GM21723 (cell line): ENCODE results near the gene SLC39A11.
"Not testable (repeated sequence)": the region's sequence is repeated elsewhere in the genome, so short reads cannot be mapped to it uniquely, and the experiment has no call there.

Source experiments
- ATAC-seq: cut with Tn5 transposase; IDR thresholded peaks from one replicate; pipeline ENCODE4 v1.9.1; 2021; ENCODE audit warnings: mild to moderate bottlenecking, moderate library complexity; ENCODE audit not compliant: unreplicated experiment

The SLC39A11 gene

GRCh38 chr17:72804949-72805707, 287.4 kb downstream of the SLC39A11 start:
- ATAC-seq: no peak

DNA sequence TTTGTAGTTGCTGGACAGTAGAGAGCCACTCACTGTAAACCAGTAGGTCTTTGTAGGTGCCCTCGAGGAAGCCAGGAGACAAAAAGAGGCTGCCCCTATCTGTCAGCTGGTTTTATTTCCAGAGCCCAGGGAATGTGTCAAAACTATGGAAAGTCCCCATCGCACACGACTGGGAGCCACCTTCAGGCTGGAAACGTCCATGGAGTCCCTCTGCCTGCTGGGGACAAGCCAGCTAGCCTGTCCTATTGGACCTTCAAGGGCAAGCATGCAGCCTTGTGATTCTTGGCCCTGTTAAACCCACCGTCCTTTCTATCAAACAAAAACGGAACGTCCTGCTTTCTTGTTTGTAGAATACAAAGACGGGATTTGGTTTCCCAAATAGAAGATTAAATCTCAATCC, 289.8 kb downstream of the SLC39A11 start:
- no peak for ATAC-seq

GRCh38 chr17:72797142-72797541, 295.3 kb downstream of the SLC39A11 start:
- ATAC-seq: no peak

DNA sequence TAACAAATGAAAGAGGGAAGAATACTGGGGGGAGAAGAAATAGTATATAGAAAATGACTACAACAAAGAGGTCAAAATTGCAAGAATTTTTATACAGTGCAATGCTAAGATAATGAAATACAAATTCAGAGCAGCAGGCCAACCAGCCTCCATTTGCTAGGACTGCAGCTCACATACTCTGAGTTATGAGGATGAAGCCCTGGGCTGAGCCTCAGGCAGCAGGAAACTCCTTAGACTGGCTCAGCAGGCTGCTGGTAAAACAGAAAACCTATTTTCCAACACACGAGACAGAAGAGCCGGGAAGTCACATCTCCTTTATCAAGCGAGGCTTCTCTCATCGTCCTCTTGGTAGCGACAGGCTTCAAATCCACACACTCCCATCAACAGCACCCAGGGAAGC, 296.5 kb downstream of the SLC39A11 start:
- ATAC-seq: no peak

DNA sequence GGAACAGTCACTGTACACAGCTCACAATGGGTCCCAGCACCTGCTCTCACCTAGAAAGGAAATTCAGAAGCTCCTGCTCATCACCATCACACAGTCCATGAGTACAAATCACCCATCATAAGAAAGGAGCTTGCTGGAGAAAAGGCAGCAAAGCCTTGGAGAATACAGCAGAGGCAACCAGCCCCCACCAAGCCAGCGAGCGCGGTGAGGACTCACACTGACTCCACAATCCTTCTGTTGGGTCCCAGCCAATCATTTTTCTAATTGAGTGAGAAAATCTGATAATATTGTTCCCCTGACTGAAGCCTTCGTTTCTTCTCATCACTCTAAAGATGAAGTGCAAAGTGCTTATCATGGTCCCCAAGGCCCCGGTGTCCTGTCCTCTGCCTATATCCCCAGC, 298.3 kb downstream of the SLC39A11 start:
- no peak for ATAC-seq

DNA sequence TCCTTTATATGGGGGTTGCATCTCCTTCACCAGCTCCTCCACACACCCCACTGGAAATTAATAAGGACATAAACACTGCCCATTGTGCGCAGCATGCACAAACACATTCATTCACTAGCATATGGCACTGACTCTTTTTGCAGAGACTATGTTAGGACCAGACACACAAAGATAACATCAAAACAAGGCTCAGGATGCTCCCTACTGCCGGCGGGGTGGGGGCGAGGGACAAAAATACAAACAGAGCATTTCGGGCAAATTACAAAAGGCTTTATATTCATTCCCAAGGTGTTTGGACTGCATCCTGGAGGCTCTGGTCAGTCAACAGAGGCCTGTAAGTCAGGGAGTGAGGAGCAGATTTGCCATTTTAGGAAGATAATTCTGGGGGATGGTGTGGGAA, 299.7 kb downstream of the SLC39A11 start:
- no peak for ATAC-seq

DNA sequence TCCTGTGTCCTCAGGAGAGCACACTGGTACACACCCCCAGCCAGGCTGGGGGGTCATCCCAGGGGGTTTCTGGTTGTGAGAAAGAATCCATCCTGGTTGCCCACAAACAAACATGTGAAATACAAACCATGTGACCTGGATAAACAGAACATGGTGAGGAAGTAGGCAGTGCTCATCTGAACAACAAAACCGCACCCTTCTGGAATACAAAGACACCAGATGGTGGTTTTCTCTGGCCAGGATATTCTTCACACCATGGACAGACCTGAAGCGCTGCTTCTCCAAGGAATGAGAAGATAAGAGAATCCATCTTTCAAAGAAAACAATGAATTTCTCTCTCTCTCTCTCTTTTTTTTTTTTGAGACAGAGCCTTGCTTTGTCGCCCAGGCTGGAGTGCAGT, 302.3 kb downstream of the SLC39A11 start:
- ATAC-seq: no peak

- no peak for ATAC-seq
Measured at GRCh38 chr17:72789711-72790110, 302.8 kb downstream of the SLC39A11 start.

DNA sequence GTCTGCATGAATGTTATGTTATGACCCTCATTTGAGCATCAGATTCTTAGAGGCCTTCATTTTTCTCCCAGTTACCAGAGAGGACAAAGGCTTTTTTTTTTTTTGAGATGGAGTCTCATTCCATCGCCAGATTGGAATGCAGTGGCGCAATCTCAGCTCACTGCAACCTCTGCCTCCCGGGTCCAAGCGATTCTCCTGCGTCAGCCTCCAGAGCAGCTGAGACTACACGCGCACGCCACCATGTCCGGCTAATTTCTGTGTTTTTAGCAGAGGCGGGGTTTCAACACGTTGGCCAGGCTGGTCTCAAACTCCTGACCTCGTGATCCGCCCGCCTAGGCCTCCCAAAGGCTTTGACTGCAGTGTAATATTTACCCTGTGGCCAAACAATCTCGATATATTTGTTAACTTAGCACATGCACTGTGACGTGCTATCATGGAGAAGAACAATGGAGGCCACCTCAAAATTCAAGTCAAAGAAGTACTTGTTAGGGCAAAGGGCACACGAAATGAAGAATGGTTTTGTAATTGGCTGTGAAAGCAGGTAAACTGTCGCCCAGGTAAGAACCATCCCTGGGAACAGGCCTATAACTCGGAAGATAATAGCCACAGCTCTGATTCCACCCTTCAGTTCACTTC, 303.4 kb downstream of the SLC39A11 start:
- ATAC-seq: no peak

DNA sequence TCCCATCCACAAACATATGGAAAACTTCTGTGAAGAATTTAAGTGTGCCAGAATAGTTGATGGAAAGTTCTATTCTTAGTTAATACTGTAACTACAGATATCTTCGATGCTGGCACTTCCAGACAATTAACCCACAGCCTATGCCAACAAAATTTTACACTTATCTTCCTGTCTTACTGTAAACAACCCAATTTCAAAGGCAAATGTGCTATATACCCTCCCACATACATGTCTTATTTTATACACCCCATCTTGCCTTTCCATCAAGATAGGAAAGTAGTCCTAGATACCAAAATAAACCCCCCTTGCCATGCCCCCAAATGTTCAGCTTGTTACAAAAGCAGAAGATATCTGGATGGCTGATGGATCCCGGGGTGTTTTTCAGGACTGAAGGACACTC, 306.3 kb downstream of the SLC39A11 start:
- ATAC-seq: no peak

GRCh38 chr17:72782985-72783701, 309.3 kb downstream of the SLC39A11 start:
- no peak for ATAC-seq

DNA sequence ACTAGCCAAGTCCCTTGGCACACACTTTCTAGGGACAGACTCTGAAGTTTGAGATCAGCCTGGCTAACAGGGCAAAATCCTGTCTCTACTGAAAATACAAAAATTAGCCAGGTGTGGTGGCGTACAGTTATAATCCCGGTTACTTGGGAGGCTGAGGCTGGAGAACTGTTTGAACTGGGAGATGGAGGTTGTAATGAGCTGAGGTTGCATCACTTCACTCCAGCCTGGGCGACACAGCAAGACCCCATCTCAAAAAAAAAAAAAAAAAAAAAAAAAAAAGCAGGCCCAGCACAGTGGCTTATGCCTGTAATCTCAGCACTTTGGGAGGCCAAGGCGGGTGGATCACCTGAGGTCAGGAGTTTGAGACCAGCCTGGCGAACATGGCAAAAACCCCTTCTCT, 310.1 kb downstream of the SLC39A11 start:
- not testable (repeated sequence) for ATAC-seq

- no peak for ATAC-seq
Measured at GRCh38 chr17:72778169-72779151, 314.0 kb downstream of the SLC39A11 start.

DNA sequence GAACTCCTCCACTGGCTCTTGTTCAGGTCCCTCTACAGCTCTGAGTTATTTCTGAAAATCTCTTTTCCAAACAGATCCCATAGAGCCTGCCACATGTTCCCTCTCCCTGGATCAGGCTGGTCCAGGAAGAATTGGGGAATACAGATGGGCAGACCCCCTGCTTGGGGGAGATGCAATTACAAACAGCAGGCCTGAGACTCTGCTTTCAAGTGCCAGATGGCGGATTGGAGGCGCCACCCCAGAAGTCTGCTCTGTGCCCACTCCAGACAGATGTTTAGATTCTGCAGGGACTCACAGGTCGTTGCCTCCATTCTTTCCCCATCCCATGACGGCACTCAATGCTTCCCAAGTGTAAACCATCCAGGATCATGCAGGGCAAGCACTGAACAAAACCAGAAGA, 316.6 kb downstream of the SLC39A11 start:
- no peak for ATAC-seq

DNA sequence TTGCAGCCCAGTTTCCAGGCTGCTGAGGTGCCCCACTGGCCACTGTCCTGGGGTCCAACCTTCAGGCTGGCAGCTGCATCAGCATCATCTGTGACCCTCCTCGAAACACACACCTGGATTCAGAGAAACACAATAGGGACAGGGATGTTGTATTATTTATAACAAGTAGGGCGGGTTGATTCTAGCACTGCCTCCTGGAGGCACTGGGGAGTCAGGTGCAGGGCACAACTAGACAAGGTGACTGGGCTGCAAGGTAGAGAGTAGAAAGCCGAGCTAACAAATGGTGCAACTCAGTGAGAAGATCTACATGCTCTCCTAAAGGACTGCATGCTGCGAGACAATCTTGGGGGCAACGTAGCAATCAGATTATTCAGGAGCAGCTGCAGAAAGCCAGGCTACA, 317.3 kb downstream of the SLC39A11 start:
- ATAC-seq: no peak

GRCh38 chr17:72774236-72774635, 318.3 kb downstream of the SLC39A11 start:
- no peak for ATAC-seq

- not testable (repeated sequence) for ATAC-seq
Measured at GRCh38 chr17:72773225-72773624, 319.3 kb downstream of the SLC39A11 start.

GRCh38 chr17:72772331-72772821, 320.1 kb downstream of the SLC39A11 start:
- ATAC-seq: no peak

DNA sequence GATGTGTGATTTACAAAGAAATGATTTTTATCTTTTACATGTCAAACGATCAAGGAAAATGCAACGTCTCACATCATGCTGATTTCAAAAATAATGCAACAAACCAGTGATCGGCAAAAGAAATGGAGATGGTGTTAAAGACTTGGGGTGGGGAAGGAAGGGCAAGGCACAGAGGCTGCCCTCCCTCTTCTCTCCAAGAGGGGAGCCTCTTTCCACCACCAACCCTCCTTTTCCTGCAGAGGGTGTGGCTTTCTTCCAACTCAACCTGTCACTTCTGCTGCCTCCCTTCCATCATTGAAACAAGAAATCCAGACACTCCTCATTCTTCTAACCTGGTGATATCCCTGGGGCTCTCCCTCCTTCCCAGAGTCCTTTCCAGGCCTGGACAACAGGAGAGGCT, 320.8 kb downstream of the SLC39A11 start:
- no peak for ATAC-seq

DNA sequence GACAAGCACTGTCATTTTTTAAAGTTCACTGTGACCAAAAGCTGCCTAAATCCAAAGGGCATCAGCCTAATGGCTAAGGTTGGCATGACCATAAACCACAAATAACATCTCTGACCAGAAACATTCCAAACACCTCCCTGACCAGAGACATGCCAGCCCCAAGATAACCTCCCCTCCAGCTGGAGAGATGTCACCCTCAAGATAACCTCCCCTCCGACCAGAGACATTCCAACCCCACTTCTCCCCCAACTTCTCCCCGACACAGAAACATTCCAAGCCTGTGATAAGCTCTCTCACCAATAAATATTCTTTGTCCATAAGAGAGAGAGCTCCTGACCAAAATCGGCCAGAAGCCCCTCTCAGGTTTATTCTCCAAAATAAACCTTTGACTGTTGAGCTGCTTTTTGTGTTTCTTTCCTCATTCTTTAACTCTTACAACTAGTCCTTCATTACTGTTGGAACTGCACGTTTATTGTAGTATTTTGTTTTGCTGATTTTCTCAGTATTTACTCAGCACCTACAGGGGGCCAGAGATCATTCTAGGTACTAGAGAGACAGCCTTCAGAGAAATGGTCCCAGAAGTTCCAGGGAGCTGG, 325.6 kb downstream of the SLC39A11 start:
- ATAC-seq: no peak
